HepG2 (cell line): Measurements from ENCODE around the gene STIP1. TPM values are rescaled to one million over a fixed set of nuclear protein-coding genes. Genes with fewer than 3 reads are reported as not detected.
A peak's percentile ranks its signal among the peaks of the same experiment; 100 is the strongest.

Experiments used
- FOXK1 ChIP-seq: sonication (generic); formaldehyde crosslinking; IDR thresholded peaks from 2 replicates; pipeline ENCODE4 v1.4.0; 2020; ENCODE audit warnings: low read depth, missing genetic modification reagents, borderline replicate concordance
- GABPB1 ChIP-seq: IDR thresholded peaks from 2 replicates; pipeline ENCODE4 v1.6.1; 2016; ENCODE audit warnings: mild to moderate bottlenecking, missing genetic modification reagents, moderate library complexity, missing compliant biosample characterization
- GATAD2A ChIP-seq: IDR thresholded peaks from 2 replicates; pipeline ENCODE4 v1.6.1; 2016
- GMEB1 ChIP-seq: sonication (generic); formaldehyde crosslinking; IDR thresholded peaks from 2 replicates; pipeline ENCODE4 v1.5.1; 2020; ENCODE audit warnings: missing genetic modification reagents, mild to moderate bottlenecking, borderline replicate concordance
- MAZ ChIP-seq, 2 experiments: sonication (generic) in 1 of 2; formaldehyde crosslinking in 1 of 2; IDR thresholded peaks; 2 replicates each; pipeline versions ENCODE4 v1.5.0 to v1.6.1; 2012 to 2020; ENCODE audit warnings: low read depth in 2 of 2, mild to moderate bottlenecking in 2 of 2, borderline replicate concordance in 1 of 2, improper control_type of control experiment in 1 of 2, low read length in 1 of 2, missing genetic modification reagents in 1 of 2, moderate library complexity in 1 of 2
- ZNF430 ChIP-seq: sonication (generic); formaldehyde crosslinking; IDR thresholded peaks from 2 replicates; pipeline ENCODE4 v1.9.0; 2021; ENCODE audit warnings: mild to moderate bottlenecking, missing genetic modification reagents
- ZNF512 ChIP-seq: sonication (generic); formaldehyde crosslinking; IDR thresholded peaks from 2 replicates; pipeline ENCODE4 v1.4.0; 2020; ENCODE audit warnings: mild to moderate bottlenecking, missing genetic modification reagents
- polyA plus RNA-seq, 8 experiments: library from polyadenylated mRNA; depleted of rRNA in 3 of 8; stranded (reverse) in 7 of 8; unstranded in 1 of 8; fragments of >200 nt; fragmentation: Illumina TruSeq in 4 of 8; extraction: Trizol in 4 of 8; gene quantifications; 2 replicates each; pipeline versions ENCODE4 v1.2.1 to v1.2.3, GENCODE V29; 2011 to 2016; ENCODE audit warnings: low read depth in 4 of 8, missing spikeins in 1 of 8, mixed read lengths in 1 of 8; ENCODE audit not compliant: insufficient read depth in 1 of 8
- total RNA-seq, 5 experiments: library from RNA; depleted of rRNA; stranded (reverse); fragments of >200 nt; fragmentation: Illumina TruSeq; extraction: Trizol; gene quantifications; 2 replicates each; pipeline ENCODE4 v1.2.3, GENCODE V29; 2016; ENCODE audit warnings: low read depth in 1 of 5

STIP1 gene
- total and polyA plus RNA-seq, 2 of the 13 experiments (the other 11 are each of a cell fraction or from before 2014, with no cell fraction given) = 81.1 to 217 TPM

- TF ChIP-seq FOXK1 (CRISPR knock-in tag) (peak; percentile 31; the same call in 1 of the 2 replicates), ZNF430 (CRISPR knock-in tag) (peak; percentile 49; the same call in 1 of the 2 replicates), GABPB1 (CRISPR knock-in tag) (peak; percentile 28; the same call in 1 of the 2 replicates), GATAD2A (CRISPR knock-in tag) (0 out of 2 replicates have a peak, but pooled peaks have one; percentile 21), ZNF512 (CRISPR knock-in tag) (no peak), MAZ (IDR thresholded peaks at IDR 0.05; ENCODE audit: borderline replicate concordance, low read depth, low read length) (no peak), MAZ (CRISPR knock-in tag; IDR thresholded peaks at IDR 0.05; ENCODE audit: low read depth) (peak; percentile 29; the same call in 1 of the 2 replicates), GMEB1 (0 out of 2 replicates have a peak, but pooled peaks have one; percentile 27)
- TF ChIP-seq, all 625 proteins: peak for 91
Observed at GRCh38 chr11:64181506-64182411, 4.2 kb upstream of the STIP1 start (continued).
